Upper lobe of right lung (tissue), 1 donor: ENCODE measurements around the gene FAM9A. TPM values are rescaled to one million over a fixed set of nuclear protein-coding genes. Genes with fewer than 3 reads are reported as not detected.

Source experiments
- ATAC-seq: fragments of 200-7000 bp; cut with Tn5 transposase; one replicate; pipeline ENCODE4 v1.9.1; 2020; ENCODE audit warnings: mild to moderate bottlenecking, moderate library complexity
- DNase-seq: peaks from one replicate; pipeline ENCODE4 v3.0.0-alpha.2; 2020
- H3K27ac ChIP-seq: fragments of 200-600 bp; one replicate; pipeline ENCODE4 v1.8.0; 2022
- H3K27me3 ChIP-seq: fragments of 200-600 bp; one replicate; pipeline ENCODE4 v1.8.0; 2022; ENCODE audit warnings: mild to moderate bottlenecking
- H3K36me3 ChIP-seq: fragments of 200-600 bp; one replicate; pipeline ENCODE4 v1.8.0; 2022
- H3K4me1 ChIP-seq: fragments of 200-600 bp; one replicate; pipeline ENCODE4 v1.8.0; 2022
- H3K4me3 ChIP-seq: fragments of 200-600 bp; one replicate; pipeline ENCODE4 v1.8.0; 2022; ENCODE audit warnings: mild to moderate bottlenecking
- H3K9me3 ChIP-seq: fragments of 200-600 bp; one replicate; pipeline ENCODE4 v1.8.0; 2022
- CTCF ChIP-seq: fragments of 200-600 bp; IDR thresholded peaks from one replicate; pipeline ENCODE4 v1.8.0; 2022; ENCODE audit warnings: antibody characterized with exemption
- intact Hi-C: fragments of 100-400 bp; cut with DNase I; formaldehyde crosslinking; loops from one replicate; pipeline ENCODE4 v1.11.0; 2022
- total RNA-seq: library from RNA; stranded (reverse); fragmentation: NEBNext Ultra II Directional; extraction: Animal tissue kit (Norgen Biotek cat#: 25700); gene quantifications from one replicate; pipeline ENCODE4 v1.2.1, GENCODE V29; 2021
- donor health status: DM: no; HTN: yes; CAD: no; lungs with severe emphysema.

FAM9A gene
- total RNA-seq, 1 donor from 2014 or later, result not detected

GRCh38 chrX:8834392-8834791 is 33.2 kb upstream of the FAM9A start:
- H3K27ac ChIP-seq, result no peak overlapping the region
- no peaks in the 10 kb centered on the region for H3K9me3 ChIP-seq
- DNase-seq (no peak), ATAC-seq (no peak)
- H3K36me3 ChIP-seq, result no peaks in the 10 kb centered on the region
- H3K27me3 ChIP-seq, result no peaks in the 10 kb centered on the region
- no peaks in the 10 kb centered on the region for H3K4me1 ChIP-seq
- intact Hi-C loops, result no loop called here
- no peak overlapping the region for H3K4me3 ChIP-seq
- no peak for TF ChIP-seq CTCF

DNA sequence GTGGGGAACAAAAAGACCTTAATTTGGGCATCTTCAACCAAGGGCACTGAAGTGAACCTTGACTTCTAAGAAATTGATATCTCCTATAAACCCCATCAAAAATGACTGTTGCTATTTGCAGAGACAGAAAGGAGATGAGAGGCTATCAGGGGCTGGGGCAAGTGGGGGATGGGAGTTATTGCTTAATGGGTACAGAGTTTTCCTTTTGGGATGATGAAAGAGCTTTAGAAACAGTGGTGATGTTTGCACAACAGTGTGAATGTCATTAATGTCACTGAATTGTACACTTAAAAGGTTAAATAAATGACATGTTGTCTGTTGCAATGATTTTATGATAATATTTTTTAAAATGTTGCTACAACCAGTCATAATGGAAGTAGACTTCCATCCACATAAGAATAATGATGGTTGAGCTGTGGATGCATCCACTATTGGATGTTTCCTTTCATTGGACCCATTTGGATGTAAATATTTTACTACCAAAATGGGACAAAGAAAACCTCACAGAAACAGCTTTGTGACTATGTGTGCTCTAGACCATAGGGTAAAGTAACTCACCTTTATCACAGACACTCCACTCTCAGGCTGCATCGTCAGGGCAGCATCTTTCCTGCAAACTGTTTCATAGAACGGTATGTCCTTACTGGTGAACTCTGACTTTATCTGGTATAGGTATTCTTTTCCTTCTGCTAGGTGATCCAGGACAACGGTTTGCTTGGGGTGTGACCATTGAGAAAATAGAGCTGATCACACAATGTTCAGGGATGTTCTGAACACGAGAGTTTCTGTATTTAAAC is 31.6 kb upstream of the FAM9A start:
- intact Hi-C loops, result no loop called here
- ATAC-seq (no peak), DNase-seq (no peak)
- Histone ChIP-seq H3K36me3 (no peaks in the 10 kb centered on the region), H3K4me1 (no peaks in the 10 kb centered on the region), H3K27me3 (no peaks in the 10 kb centered on the region), H3K4me3 (no peak overlapping the region), H3K27ac (no peak overlapping the region), H3K9me3 (no peaks in the 10 kb centered on the region)
- no peak for TF ChIP-seq CTCF

DNA sequence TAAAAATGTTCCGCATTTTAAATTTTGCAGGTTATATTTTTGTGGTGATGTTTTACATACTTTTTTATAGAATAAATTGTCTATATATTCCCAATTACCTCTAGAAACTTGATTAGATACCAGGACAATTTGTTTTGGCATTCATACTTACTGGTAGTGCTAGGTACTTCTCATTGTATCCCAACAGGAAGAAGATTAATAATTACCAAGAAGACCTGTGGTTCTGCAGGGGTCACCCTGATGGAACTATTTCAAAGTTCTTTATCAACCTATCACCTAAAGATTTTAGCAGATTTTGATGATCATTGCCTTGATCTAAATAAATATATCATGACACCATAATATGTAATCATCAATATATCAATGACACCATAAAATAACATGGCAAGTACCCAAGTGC is 22.5 kb upstream of the FAM9A start:
- TF ChIP-seq CTCF, result no peak
- Histone ChIP-seq H3K27me3 (no peaks in the 10 kb centered on the region), H3K4me3 (no peak overlapping the region), H3K9me3 (no peaks in the 10 kb centered on the region), H3K36me3 (no peaks in the 10 kb centered on the region), H3K4me1 (no peaks in the 10 kb centered on the region), H3K27ac (no peak overlapping the region)
- DNase-seq (no peak), ATAC-seq (no peak)
- intact Hi-C loops, result no loop called here

GRCh38 chrX:8822002-8822401 is 20.8 kb upstream of the FAM9A start:
- intact Hi-C loops, result no loop called here
- TF ChIP-seq CTCF, result no peak

GRCh38 chrX:8820910-8821527 is 19.8 kb upstream of the FAM9A start:
- no peak for TF ChIP-seq CTCF
- intact Hi-C loops, result no loop called here

More at GRCh38 chrX:8822002-8822401, 20.8 kb upstream of the FAM9A start:
- H3K27ac ChIP-seq, result no peak overlapping the region
- H3K36me3 ChIP-seq, result no peaks in the 10 kb centered on the region
- DNase-seq (no peak), ATAC-seq (no peak)
- H3K4me1 ChIP-seq, result no peaks in the 10 kb centered on the region
- no peaks in the 10 kb centered on the region for H3K27me3 ChIP-seq
- H3K4me3 ChIP-seq, result no peak overlapping the region
- H3K9me3 ChIP-seq, result no peaks in the 10 kb centered on the region

More at GRCh38 chrX:8820910-8821527, 19.8 kb upstream of the FAM9A start:
- Histone ChIP-seq H3K27ac (no peak overlapping the region), H3K9me3 (no peaks in the 10 kb centered on the region), H3K4me1 (no peaks in the 10 kb centered on the region), H3K4me3 (no peak overlapping the region), H3K27me3 (no peaks in the 10 kb centered on the region), H3K36me3 (no peaks in the 10 kb centered on the region)
- DNase-seq (no peak), ATAC-seq (no peak)
